Stimulated activated CD4-positive, alpha-beta T cell treated with anti-CD3 and anti-CD28 coated beads, Interleukin-15, amount 100 ng/mL, for 24 hours (primary cell): Measurements from ENCODE around the gene TRIM36.

ENCODE experiments used
- DNase-seq: peaks from one replicate; pipeline ENCODE4 v3.0.0-alpha.2; 2020

TRIM36 gene

GRCh38 chr5:115166744-115167393, 2.8 kb downstream of the TRIM36 start:
- no peak for DNase-seq

- DNase-seq = no peak
These were observed 3.9 kb downstream of the TRIM36 start for GRCh38 chr5:115165790-115166189.

- no peak for DNase-seq
These were observed 8.7 kb downstream of the TRIM36 start for GRCh38 chr5:115160975-115161475.

- no peak for DNase-seq
These were observed 18.4 kb downstream of the TRIM36 start for GRCh38 chr5:115151208-115151805.

- DNase-seq = no peak
These were observed 19.2 kb downstream of the TRIM36 start for GRCh38 chr5:115150512-115150911.

- no peak for DNase-seq
These were observed 22.7 kb downstream of the TRIM36 start for GRCh38 chr5:115147052-115147451.

GRCh38 chr5:115136294-115136693, 33.4 kb downstream of the TRIM36 start:
- DNase-seq = no peak

GRCh38 chr5:115132465-115132864, 37.2 kb downstream of the TRIM36 start:
- DNase-seq = no peak

- DNase-seq = no peak
These were observed 43.4 kb downstream of the TRIM36 start for GRCh38 chr5:115126303-115126702.

GRCh38 chr5:115124741-115125140, 45.0 kb downstream of the TRIM36 start:
- no peak for DNase-seq

GRCh38 chr5:115116001-115116400, 53.7 kb downstream of the TRIM36 start:
- DNase-seq = no peak

- DNase-seq = no peak
These were observed 59.9 kb downstream of the TRIM36 start for GRCh38 chr5:115109840-115110239.

GRCh38 chr5:115109356-115109755, 60.4 kb downstream of the TRIM36 start:
- no peak for DNase-seq

GRCh38 chr5:115100319-115100955, 69.3 kb downstream of the TRIM36 start:
- DNase-seq = no peak

GRCh38 chr5:115098041-115098702, 71.5 kb downstream of the TRIM36 start:
- peak; percentile 27 for DNase-seq

GRCh38 chr5:115097236-115097635, 72.5 kb downstream of the TRIM36 start:
- DNase-seq = no peak

GRCh38 chr5:115096034-115096769, 73.5 kb downstream of the TRIM36 start:
- no peak for DNase-seq

- DNase-seq = no peak
These were observed 81.8 kb downstream of the TRIM36 start for GRCh38 chr5:115087951-115088350.

GRCh38 chr5:115086473-115086872, 83.2 kb downstream of the TRIM36 start:
- no peak for DNase-seq

GRCh38 chr5:115084246-115084793, 85.4 kb downstream of the TRIM36 start:
- DNase-seq = no peak

GRCh38 chr5:115079924-115080623, 89.6 kb downstream of the TRIM36 start:
- no peak for DNase-seq
